Erythroblast (primary cell): ENCODE measurements around the gene OR13J1.

Source experiments
- GATA1 ChIP-seq: IDR thresholded peaks from 2 replicates; pipeline ENCODE4 v1.6.1; 2011; ENCODE audit warnings: low read depth, mild to moderate bottlenecking, control low read depth, low read length, moderate library complexity
- POLR2A ChIP-seq: IDR thresholded peaks from 2 replicates; pipeline ENCODE4 v1.6.1; 2011; ENCODE audit warnings: mild to moderate bottlenecking, low read length

- TF ChIP-seq POLR2A (no peak), GATA1 (no peak)
Observed at GRCh38 chr9:35914301-35914807, 44.2 kb upstream of the OR13J1 start.
